Cortex of kidney (tissue), 1 donor: ENCODE measurements around the gene TMEM17.

Experiments used
- DNase-seq: peaks from one replicate; lab custom pipeline; 2025; lab: John Stamatoyannopoulos, UW

TMEM17 gene

DNA sequence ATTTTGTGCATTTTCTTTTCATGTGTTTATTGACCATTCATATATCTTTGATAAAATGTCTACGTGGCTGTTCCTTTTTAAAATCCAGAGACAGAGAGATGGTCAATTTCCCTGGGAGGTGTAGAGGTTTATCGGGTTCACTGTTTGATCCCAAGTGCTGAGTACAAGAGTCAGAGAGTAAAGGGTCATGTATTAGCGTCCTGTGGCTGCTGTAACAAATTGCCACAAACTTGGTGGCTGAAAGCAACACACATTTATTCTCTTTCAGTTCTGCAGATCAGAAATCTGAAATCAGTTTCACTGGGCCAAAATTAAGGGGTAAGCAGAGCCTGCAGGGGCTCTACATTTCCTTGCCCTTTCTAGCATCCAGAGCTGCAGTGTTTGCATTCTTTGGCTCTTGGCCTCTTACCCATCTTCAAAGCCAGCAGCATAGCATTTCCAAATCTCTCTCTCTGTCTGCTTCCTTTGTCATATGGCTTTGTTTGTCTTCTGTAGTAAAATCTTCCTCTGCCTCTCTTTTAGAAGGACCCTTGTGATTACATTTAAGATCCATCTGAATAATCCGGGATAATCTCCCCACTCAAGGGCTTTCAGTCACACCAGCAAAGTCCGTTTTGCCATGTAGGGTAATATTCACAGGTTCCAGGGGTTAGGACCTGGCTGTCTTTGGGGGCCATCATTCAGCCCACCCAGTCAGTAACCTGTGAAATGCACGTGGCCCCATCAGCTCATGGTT, 49.9 kb downstream of the TMEM17 start:
- DNase-seq, result no peak

GRCh38 chr2:62453955-62454354, 52.0 kb downstream of the TMEM17 start:
- no peak for DNase-seq

GRCh38 chr2:62452701-62453454, 53.1 kb downstream of the TMEM17 start:
- no peak for DNase-seq

DNA sequence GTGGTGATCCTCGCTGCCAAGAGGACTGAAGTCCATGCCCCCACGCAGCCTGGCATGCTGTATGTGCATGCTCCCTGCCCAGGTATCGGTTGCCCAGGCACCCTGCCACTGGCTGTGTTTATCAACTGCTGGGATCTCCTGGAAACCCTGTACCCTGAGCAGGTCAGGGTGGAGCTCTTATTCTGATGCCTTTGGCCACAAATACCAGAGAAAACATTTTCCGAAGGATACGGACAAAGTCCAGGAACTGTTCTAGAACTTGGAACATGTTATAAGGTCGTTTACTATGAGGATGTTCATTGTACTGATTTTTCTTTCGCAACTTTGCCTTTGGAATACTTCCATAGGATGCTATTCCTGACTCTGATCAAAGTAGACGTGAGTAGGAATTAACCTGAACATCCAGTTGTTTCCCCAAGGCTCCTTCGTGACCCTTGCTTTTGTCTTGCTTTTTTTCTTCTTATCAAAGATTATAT, 55.2 kb downstream of the TMEM17 start:
- no peak for DNase-seq
